ENCODE results near the gene CSF1.

GRCh38 chr1:109925159-109925990, 14.7 kb downstream of the CSF1 start:
- TF ChIP-seq POLR2AphosphoS5 (IDR thresholded peaks at IDR 0.05) (no peak), CTCF (IDR thresholded peaks at IDR 0.05) (no peak), POLR2A (IDR thresholded peaks at IDR 0.05) (no peak)
